Putamen (tissue), 1 donor: ENCODE data around the gene MOG.
A peak's percentile ranks its signal among the peaks of the same experiment; 100 is the strongest.
"Not testable (repeated sequence)": the region's sequence is repeated elsewhere in the genome, so short reads cannot be mapped to it uniquely, and the experiment has no call there.

Experiments used
- DNase-seq: peaks from one replicate; pipeline ENCODE4 v3.0.0-alpha.2; 2016; ENCODE audit warnings: low spot score

MOG gene

GRCh38 chr6:29641430-29642148 is 15.3 kb upstream of the MOG start:
- no peak for DNase-seq

GRCh38 chr6:29647927-29648642 is 8.8 kb upstream of the MOG start:
- no peak for DNase-seq

- peak; percentile 98 for DNase-seq
These were observed 6.9 kb upstream of the MOG start for GRCh38 chr6:29649701-29650673.

DNA sequence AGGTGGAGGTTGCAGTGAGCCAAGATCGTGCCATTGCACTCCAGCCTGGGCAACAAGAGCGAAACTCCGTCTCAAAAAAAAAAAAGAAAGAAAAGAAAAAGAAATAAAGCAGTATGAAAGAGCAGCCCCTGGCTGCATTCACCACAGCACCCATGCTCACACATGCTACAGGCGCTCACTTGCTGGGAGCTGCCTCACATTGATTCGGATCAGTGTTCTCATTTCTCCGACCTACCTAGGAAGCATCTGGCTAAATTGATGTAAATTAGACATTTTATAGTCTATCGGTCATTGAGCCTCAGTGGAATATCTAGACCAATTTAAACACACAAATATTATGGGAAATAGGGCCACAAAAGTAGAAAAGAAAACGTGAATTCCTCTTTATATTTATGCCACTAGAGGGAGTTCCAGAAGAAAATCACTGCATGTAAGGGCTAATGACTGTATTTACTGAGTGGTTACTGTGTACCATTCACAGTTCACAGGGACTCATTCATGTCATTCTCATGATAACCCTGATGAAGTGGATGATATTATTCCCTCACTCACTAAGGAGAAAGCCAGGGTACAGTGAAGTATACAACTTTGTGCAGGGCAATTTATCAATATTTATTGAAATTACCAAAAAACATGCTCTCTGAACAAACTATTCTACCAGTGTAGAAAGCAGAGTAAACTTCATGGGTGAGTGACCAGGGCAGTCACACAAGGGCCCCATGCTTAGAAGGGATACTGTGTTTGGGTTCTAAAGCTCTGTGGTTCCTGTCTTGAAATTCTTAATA is 5.3 kb upstream of the MOG start:
- DNase-seq = no peak

- DNase-seq = no peak
These were observed 4.7 kb upstream of the MOG start for GRCh38 chr6:29652198-29652584.

GRCh38 chr6:29653452-29654038 is 3.3 kb upstream of the MOG start:
- peak; percentile 89 for DNase-seq

- no peak for DNase-seq
These were observed 1.2 kb upstream of the MOG start for GRCh38 chr6:29655658-29656057.

DNA sequence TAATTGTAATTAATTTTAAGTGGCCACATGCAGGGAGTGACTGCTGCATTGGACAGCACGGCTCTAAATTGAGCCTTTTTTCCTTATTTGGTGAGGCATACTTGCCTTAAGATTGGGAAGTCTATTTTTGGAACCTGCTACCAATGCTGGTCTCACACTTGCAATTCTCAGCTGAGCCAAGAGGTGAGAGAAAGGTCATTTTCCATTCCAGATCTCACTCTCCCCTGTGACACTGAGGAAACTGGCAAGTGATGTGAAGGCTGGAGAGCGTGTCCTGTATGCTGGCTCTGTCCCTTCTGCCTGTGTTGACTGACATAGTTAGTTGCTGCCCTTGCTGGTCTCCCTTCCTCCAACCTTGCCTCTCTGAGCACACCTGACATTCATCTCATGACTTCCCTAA is 735 bp upstream of the MOG start:
- DNase-seq = no peak

DNA sequence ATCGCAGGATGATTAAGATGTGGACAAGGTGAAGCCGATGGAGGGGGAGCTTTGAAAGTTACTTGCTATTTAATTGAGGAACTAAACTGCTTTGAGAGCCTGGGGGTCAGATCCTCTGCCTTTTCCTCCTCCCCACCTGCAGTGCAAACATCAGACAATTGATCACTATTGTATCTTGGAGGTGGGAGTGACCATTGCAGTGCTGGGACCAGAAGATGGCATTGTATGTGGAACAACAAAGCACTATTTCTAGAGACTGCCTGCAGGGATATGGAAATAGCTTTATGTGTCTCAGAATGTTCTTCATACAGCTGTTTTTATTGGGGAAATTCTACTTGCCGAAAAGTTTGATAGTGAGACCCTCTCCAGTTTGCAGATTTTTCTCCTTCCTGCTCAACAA is 4.2 kb downstream of the MOG start:
- DNase-seq = no peak

DNA sequence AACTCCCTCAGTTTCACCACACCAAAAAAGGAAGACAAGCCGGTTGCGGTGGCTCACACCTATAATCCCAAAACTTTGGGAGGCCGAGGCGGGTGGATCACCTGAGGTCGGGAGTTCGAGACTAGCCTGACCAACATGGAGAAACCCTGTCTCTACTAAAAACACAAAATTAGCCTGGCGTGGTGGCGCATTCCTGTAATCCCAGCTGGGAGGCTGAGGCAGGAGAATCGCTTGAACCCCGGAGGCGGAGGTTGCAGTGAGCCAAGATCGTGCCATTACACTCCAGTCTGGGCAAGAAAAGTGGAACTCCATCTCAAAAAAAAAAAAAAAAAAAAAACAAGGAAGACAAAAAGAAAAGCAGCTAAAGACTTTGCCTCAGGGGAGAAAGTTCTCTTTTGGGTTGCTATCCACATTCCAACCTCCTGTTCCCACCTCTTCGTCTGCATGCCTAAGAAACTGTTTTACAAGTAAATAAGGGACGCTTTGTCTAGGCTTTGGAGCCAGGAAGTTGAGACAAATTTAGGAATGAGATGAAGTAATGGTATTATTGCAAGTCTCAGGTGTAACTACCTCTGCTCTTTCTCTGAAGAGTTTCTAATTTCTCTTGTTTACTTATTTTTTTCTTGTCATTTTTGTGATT is 4.7 kb downstream of the MOG start:
- DNase-seq = not testable (repeated sequence)

DNA sequence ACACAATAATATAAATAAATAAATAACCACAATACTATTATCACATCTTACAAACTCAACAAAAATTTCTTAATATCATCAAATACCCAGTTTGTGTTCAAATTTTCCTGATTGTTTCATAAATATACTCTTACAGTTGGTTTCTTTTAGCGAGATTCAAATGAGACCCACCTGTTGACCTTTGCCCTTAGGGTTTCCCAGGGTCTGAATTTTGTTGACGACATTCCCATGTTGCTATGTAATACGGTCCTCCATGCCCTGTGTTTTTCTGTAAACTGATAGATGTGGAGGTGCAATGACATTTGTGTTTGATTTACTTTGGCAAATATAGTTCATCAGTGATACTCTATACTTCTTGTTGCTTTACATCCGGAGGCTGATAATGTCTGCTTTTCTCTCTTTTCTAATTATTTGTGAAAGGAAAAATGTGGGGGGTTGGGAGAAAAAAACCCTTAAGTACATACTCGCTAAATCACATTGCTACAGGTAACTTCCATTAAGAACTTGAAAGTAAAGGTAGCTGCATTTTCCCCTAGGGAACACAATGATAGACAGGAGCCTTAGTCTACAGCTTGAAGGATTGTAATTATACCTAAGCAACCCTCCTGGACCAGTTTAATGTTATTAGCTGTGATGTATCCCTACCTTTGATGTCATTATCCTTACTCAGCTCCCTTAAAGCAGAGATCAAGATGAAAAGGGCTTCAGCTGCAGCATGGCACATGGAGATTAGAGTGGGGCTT is 6.6 kb downstream of the MOG start:
- no peak for DNase-seq

GRCh38 chr6:29665942-29666825 is 9.3 kb downstream of the MOG start:
- DNase-seq = no peak

GRCh38 chr6:29666826-29667130 is 9.9 kb downstream of the MOG start:
- no peak for DNase-seq

DNA sequence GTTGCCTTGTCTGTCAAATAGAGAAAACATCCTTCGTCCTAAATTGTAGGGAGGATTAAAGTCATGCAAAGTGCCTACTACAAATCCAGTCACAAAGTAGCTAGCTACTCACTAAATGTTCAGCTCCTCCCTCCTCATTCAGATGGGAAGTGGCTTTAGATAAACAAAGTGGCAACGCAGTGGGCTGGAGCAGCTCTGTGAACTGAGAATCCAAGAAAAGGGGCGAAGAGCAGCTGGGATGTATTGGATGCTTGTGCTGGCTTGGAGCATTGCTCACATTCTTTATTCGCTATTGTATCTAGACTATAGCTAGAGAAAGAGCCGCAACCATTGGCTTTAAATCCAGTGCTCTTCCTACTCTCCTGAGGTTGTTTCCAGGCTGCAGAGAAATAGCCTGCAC is 10.3 kb downstream of the MOG start:
- no peak for DNase-seq

GRCh38 chr6:29671026-29671425 is 14.1 kb downstream of the MOG start:
- no peak for DNase-seq

GRCh38 chr6:29672116-29672515 is 15.2 kb downstream of the MOG start:
- not testable (repeated sequence) for DNase-seq

DNA sequence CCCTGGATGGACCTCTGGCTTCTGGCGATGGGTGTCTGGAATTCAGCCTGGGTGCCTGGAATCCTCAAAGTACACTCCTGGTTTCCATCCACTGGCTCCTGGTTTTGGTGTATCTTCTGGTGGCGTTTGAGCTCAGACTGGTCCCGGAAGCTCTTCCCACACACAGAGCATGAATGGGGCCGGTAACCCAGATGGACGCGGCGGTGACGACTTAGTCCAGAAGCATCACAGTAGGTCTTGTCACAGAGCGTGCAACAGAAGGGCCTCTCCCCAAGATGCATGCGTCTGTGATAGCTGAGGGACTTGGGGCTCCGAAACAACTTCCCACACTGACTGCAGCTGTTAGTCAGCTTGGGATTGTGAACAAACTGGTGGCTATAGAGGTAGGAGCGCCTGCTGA is 16.3 kb downstream of the MOG start:
- no peak for DNase-seq

- no peak for DNase-seq
These were observed 17.1 kb downstream of the MOG start for GRCh38 chr6:29674008-29674407.

GRCh38 chr6:29675561-29675960 is 18.7 kb downstream of the MOG start:
- DNase-seq = no peak
